Stimulated activated CD4-positive, alpha-beta T cell treated with anti-CD3 and anti-CD28 coated beads, Interleukin-12 subunit alpha, Interleukin-12 subunit beta, amount 100 ng/mL, for 24 hours (primary cell): ENCODE data around the gene CFAP92.

ENCODE experiments used
- DNase-seq, 2 experiments: peaks; one replicate each; pipeline ENCODE4 v3.0.0-alpha.2; 2020; ENCODE audit warnings: low read depth in 2 of 2

CFAP92 gene

GRCh38 chr3:128863560-128863959, 130.3 kb downstream of the CFAP92 start:
- no peak for DNase-seq

DNA sequence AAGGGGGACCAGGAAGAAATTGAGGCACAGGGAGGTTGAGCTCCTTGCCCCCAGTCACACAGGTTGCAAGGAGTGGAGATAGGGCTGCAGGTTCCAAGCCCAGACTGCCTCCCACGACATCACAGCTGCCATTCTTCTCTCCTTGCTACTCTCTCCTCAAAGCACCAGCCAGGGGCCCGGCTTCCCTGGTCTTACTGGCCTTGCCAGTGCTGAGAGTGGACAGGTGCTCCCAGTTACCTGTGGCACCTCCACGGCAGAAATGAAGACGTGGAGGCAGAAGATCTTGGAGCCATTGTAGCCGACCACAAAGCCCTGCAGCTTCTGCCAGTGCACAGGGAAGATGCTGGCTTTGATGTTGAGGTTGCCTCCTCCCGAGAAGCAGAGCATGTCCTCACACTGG, 132.4 kb downstream of the CFAP92 start:
- no peak for DNase-seq
